ENCODE results near the gene NXPE2.

- TF ChIP-seq CTCF (optimal IDR thresholded peaks at IDR 0.05 in 1 of 3, IDR thresholded peaks at IDR 0.05 in 1 of 3, conservative IDR thresholded peaks at IDR 0.05 in 1 of 3; ENCODE audit: extremely low read depth in 1 of 3, insufficient read depth in 2 of 3, low read length in 3 of 3), result no peak
- TF ChIP-seq EZH2 (IDR thresholded peaks at IDR 0.05; ENCODE audit: low read length), result no peak
Observed at GRCh38 chr11:114709960-114710359, 31.6 kb downstream of the NXPE2 start.

All from keratinocyte (primary cell).